ENCODE measurements around the gene S100A6.

The S100A6 gene

GRCh38 chr1:153544453-153545066 is 8.8 kb upstream of the S100A6 start:
- no peak for DNase-seq

DNA sequence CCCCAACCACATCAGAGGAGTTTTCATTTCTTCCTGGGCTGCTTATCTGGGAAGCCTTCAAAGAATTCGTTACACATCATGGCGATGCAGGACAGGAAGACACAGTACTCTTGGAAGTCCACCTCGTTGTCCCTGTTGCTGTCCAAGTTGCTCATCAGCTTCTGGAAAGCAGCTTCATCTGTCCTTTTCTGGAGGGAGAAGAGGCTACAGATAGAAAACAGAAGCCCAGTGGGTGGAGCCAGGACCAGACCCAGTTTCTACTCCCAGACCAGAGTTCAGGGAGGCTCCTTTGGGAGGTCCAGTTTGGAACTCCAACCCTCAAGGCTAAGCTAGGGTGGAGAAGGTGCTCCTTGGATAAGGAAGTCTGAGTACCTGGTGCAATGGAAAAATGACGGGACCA is 7.9 kb upstream of the S100A6 start:
- no peak for DNase-seq

- no peak for DNase-seq
These were observed 7.3 kb upstream of the S100A6 start for GRCh38 chr1:153542956-153543711.

DNA sequence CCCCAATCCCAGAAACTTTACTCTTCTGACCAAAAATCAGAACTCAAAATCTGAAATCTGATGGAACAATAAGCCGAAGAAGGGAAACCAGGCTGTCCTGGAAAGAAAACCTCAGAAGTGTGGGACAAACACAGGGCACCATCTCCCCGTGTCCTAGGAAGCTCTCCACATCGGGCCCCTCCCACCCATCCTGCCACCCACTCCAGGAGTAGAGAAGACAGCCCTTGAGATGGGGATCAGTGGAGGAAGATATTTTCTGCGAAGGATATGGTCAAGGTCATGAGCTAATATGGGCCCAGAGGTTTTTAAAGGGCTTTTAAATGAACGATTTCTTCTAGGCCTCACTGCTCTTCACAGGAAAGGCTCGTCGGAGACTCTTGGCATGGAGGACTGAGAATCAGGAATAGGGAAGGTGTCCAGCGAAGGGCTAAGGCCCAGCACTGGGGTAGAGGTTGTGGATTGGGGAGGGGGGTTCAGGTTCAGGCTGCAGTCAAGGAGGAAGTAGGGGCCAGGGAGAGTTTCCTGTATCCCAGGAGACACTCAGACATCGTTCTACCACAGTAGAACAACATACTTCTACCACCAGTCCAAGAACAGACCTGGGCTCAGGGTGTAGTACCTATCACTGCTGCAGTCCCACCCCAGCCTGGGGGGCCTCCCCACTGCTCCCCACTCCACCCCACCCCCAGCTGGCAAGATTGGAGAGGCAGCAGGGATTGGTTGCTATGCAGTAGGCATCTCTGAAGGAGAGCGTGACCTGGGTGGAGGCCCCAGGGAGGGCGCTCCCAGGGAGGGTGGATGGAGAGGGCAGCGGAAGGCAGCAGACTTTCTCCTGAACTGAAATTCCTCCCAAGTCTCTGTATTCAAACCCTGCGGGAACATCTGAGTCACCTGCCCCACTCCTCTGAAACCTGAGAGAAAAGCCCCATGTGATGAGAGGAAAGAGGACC is 6.1 kb upstream of the S100A6 start:
- no peak for DNase-seq

DNA sequence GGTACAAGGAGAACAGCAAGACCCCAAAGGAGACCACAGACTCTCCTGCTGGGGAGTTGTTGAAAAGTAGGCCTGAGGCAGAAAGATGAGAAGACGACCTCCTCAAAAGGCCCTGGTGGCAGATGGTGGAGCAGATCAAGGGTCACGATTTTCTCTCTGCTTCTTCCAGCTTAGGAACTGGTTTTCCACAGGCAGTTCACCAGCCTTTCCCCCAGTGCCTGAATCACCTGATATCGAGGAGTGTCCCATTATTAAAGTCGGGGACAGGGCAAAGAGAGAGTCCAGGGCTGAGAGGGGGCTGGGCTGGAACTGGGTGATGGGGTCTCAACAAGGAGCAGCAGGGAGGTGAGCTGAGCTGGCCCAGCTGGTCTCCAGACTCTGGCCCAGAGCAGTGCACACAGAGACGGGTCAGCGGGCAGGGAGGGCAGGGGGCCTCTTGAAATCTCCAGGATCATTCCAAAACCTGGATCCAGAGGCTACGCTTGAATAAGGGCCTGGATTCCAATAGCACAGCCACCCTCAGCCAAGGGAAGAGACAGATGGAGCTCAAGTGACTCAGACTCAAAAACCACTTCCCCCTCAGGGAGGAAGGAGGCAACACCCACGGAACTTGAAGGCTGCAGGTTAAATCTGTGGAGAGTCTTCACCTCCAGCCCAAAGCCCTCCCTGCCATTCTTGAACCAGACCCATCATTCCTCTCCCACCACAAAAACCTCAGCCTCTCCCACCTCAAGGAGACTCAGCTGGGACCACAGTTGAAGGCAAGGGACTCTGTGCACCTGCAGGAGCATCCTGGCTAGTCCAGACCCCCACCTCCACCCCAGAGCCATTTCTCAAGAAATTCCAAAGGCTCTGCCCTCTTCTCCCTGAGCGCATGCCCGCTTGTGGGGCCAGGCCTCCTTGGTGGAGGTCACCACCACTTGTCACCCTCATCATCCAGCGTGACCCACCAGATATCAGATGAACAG is 4.9 kb upstream of the S100A6 start, which contains the start of gene S100A5:
Gene S100A5, minus strand, starts transcription at position 541 of the 968 bp plus-strand sequence. CDS start 743 bp downstream, outside the sequence.
- peak; percentile 69 for DNase-seq

GRCh38 chr1:153539395-153540093 is 3.8 kb upstream of the S100A6 start:
- DNase-seq = no peak

- DNase-seq = no peak
These were observed 2.6 kb upstream of the S100A6 start for GRCh38 chr1:153538315-153538821.

DNA sequence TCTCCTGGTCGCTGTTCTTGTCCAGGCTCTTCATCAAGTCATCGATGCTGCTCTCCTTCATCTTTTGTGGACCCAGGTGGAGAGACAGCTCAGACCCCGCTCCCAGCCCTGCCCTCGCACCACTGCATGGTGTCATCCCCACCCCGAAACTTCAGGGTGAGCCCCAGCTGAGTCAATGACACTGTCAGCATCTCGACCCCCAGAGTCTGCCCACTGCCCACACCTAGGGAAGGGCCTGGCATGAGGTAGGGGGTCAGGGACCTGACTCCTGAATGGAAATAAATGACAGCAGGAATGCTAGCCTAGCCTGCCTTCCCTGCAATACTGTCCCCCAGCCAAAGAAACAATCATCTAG is 1.6 kb upstream of the S100A6 start:
- no peak for DNase-seq

- no peak for DNase-seq
These were observed 1.0 kb upstream of the S100A6 start for GRCh38 chr1:153536671-153537375.

- DNase-seq = peak; percentile 89
These were observed 350 bp upstream of the S100A6 start for GRCh38 chr1:153536012-153536670.

- DNase-seq = no peak
These were observed 908 bp downstream of the S100A6 start for GRCh38 chr1:153534925-153535241.

- DNase-seq = no peak
These were observed 1.4 kb downstream of the S100A6 start for GRCh38 chr1:153534226-153534924.

DNA sequence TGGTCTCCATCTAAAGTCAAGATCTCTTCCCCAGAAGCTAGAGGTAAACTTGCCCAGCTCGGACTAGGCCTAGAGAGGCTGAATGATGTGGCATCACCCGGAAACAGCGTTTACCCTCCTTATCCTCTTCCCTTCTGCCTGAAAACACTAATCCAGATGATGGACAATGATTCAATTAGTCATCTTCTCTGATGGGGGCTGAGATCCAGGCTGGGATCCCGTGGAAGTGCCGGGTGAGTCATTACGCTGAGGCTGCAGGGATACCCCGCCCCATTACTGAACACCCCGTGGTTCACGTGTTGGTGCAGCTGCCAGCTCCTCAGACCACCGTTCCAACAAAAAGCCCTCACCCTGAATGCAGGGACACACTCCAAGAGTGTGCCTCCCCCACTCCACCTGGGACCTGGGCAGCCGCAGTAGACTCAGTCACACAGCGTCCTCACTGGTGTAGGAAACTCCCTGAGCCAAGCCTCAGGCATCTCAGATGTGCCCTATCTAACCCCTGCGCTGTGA is 2.0 kb downstream of the S100A6 start:
- DNase-seq = peak; percentile 21

DNA sequence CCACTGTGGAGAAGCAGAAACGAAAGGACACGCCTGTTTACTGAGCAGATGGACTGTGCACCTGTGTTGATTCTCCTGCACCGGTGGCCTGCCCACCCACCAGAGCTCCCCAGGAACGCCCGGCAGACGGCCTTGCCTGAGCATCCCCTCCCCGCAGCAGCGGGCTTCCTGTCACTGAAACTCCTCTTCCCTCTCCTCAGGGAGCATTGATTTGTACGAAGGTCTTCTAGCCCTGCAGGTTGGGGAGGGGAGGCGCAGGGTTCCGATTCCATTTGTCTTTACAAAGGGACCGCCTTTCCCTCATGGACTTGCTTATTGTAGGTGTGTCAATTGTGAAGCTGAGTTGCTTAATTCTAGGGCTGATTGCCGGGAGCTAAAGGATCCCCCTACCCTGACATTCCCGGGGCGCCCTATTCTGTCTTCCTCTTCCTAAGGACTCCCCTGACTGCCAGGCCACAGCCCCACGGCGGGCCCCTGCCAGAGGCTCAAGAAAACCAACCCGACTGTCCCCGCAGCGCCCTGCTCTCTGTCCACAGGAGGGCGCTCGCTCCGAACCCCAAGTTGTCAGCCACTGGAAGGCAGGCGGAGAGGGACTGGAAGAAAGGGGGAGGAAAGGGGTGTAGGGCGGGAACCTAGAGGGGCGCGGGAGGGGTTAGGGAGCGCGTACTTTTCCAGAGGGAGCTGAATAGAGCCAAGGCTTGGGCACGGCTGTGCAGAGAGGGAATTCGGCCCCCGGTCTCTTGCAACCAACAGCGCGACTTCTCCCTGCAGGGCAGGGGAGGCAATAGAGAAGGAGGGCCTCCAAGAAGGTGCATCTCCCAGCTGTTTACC is 2.8 kb downstream of the S100A6 start:
- peak; percentile 81 for DNase-seq

DNA sequence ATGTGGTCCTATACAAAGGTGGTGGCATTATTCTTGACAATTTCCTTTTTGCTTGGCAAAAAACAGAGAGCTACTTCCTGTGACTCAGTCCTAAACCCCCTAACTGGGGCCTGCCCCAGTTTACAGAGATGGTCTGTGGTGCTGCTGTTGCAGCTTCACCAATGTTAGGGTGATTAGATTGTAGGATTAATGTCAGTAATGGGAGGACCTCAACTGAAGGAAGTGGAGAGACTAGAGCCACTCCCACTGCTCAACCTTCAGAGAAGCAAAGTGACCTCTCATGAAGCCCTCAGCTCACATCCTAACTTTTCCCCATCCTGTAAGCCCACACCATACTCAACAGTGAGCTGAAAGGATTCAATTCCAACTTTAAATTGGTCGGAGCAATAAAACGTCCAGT is 3.6 kb downstream of the S100A6 start:
- DNase-seq = peak; percentile 66

DNA sequence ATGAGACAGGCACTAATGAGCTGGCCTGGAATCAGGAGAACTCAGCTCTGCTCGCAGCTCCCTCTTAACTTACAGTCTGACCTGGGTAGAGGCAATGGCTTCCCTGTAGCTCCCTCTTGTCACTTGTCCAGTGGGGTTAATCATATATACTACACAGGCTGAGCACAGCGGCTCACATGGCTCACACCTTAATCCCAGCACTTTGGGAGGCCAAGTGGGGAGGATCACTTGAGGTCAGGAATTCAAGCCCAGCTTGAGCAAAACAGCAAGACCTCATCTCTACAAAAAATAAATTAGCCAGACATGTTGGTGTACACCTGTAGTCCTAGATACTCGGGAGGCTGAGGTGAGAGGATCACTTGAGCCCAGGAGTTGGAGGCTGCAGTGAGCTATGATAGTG is 4.2 kb downstream of the S100A6 start:
- DNase-seq = no peak

GRCh38 chr1:153527683-153528040 is 8.1 kb downstream of the S100A6 start:
- no peak for DNase-seq

DNA sequence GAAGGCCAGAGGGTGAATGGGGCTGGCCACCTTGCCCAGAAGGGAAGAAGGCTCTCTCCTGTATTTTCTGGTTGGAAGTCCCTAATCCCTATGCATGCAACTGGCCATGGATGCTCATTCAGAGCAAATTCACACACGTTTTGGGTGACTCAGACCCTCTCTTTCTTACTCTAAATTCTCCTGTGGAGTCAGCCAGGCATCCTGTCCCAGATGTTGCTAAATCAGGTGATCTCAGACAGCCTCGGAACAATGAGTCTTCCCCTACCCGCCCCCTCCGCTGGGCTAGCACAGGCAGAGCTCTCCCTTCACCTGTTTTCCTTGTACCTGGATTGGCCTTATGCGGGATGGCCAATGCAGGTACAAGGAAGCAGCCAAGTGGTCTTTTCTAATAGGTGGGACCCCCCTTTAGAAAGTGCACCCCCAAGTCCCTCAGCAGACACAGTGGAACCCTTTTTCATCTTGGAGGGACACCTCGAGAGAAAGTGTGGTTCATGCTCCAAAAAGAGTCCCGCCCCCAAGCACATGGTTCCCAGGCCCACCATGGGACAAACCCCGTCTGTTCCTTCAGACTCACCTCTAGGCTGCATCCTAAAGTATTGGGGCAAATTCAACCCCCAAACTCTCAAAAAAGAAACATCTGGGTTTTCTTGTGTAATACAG is 8.6 kb downstream of the S100A6 start:
- DNase-seq = no peak
